Liver (tissue), 9 donors: Measurements from ENCODE around the gene HSPE1. TPM values are rescaled to one million over a fixed set of nuclear protein-coding genes. Genes with fewer than 3 reads are reported as not detected.
"Not testable (repeated sequence)": the region's sequence is repeated elsewhere in the genome, so short reads cannot be mapped to it uniquely, and the experiment has no call there.

Experiments
- DNase-seq: peaks from one replicate; pipeline ENCODE4 v3.0.0-alpha.2; 2017; ENCODE audit warnings: low spot score
- H3K27ac ChIP-seq, 2 donors: one replicate each; pipeline ENCODE4 v1.7.0; 2013; ENCODE audit warnings: inconsistent platforms in 2 of 2, low read length in 2 of 2, control low read depth in 1 of 2, low read depth in 1 of 2, mild to moderate bottlenecking in 1 of 2
- H3K27me3 ChIP-seq, 4 donors: one replicate each; pipeline versions ENCODE4 v1.6.1 to v1.7.0; 2013; ENCODE audit warnings: low read length in 3 of 4, inconsistent platforms in 1 of 4, mild to moderate bottlenecking in 1 of 4, moderate library complexity in 1 of 4; ENCODE audit not compliant: control insufficient read depth in 4 of 4, insufficient read depth in 4 of 4
- H3K36me3 ChIP-seq, 4 donors: one replicate each; pipeline versions ENCODE4 v1.6.1 to v1.7.0; 2013; ENCODE audit warnings: low read length in 3 of 4, mild to moderate bottlenecking in 3 of 4, low read depth in 1 of 4, moderate library complexity in 1 of 4; ENCODE audit not compliant: control insufficient read depth in 4 of 4, insufficient read depth in 3 of 4
- H3K4me1 ChIP-seq, 4 donors: one replicate each; pipeline versions ENCODE4 v1.6.1 to v1.7.0; 2013; ENCODE audit warnings: low read length in 3 of 4, mild to moderate bottlenecking in 3 of 4, moderate library complexity in 1 of 4; ENCODE audit not compliant: control insufficient read depth in 4 of 4, insufficient read depth in 4 of 4
- H3K4me3 ChIP-seq, 3 donors: one replicate each; pipeline versions ENCODE4 v1.6.1 to v1.7.0; 2013; ENCODE audit warnings: low read length in 3 of 3, control low read depth in 1 of 3, low read depth in 1 of 3, mild to moderate bottlenecking in 1 of 3
- H3K9ac ChIP-seq, 2 donors: one replicate each; pipeline ENCODE4 v1.7.0; 2013; ENCODE audit warnings: low read length in 2 of 2, mild to moderate bottlenecking in 2 of 2, moderate library complexity in 2 of 2, control low read depth in 1 of 2, low read depth in 1 of 2
- H3K9me3 ChIP-seq, 4 donors: one replicate each; pipeline versions ENCODE4 v1.6.1 to v1.7.0; 2013; ENCODE audit warnings: low read length in 3 of 4; ENCODE audit not compliant: control insufficient read depth in 4 of 4
- ATF3 ChIP-seq: IDR thresholded peaks from 2 replicates; pipeline ENCODE4 v1.6.1; 2016; ENCODE audit warnings: antibody characterized with exemption
- CTCF ChIP-seq: fragments of 150-350 bp; IDR thresholded peaks from 2 replicates; pipeline ENCODE4 v1.5.1; 2017; ENCODE audit warnings: improper control_type of control experiment, low read depth, low read length; ENCODE audit not compliant: missing input control
- EGR1 ChIP-seq, 2 donors: IDR thresholded peaks; 2 replicates each; pipeline ENCODE4 v1.6.1; 2016 to 2018; ENCODE audit warnings: antibody characterized with exemption in 2 of 2, low read depth in 2 of 2
- FOXA1 ChIP-seq: IDR thresholded peaks from 2 replicates; pipeline ENCODE4 v1.6.1; 2016; ENCODE audit warnings: antibody characterized with exemption
- FOXA2 ChIP-seq: IDR thresholded peaks from 2 replicates; pipeline ENCODE4 v1.6.1; 2016; ENCODE audit warnings: antibody characterized with exemption
- GABPA ChIP-seq, 2 donors: IDR thresholded peaks in 1 of 2; conservative IDR thresholded peaks in 1 of 2; 2 replicates each; pipeline ENCODE4 v1.6.1; 2016; ENCODE audit warnings: antibody characterized with exemption in 2 of 2, mild to moderate bottlenecking in 1 of 2, moderate library complexity in 1 of 2
- HNF4G ChIP-seq: IDR thresholded peaks from 2 replicates; pipeline ENCODE4 v1.6.1; 2016; ENCODE audit warnings: antibody characterized with exemption
- JUND ChIP-seq, 2 donors: IDR thresholded peaks; 2 replicates each; pipeline ENCODE4 v1.6.1; 2016; ENCODE audit warnings: antibody characterized with exemption in 2 of 2
- MAX ChIP-seq: IDR thresholded peaks from 2 replicates; pipeline ENCODE4 v1.6.1; 2016; ENCODE audit warnings: antibody characterized with exemption
- NR2F2 ChIP-seq: IDR thresholded peaks from 2 replicates; pipeline ENCODE4 v1.6.1; 2016; ENCODE audit warnings: antibody characterized with exemption
- RAD21 ChIP-seq, 2 donors: IDR thresholded peaks; 2 replicates each; pipeline ENCODE4 v1.6.1; 2016; ENCODE audit warnings: antibody characterized with exemption in 2 of 2, mild to moderate bottlenecking in 2 of 2
- REST ChIP-seq: IDR thresholded peaks from 2 replicates; pipeline ENCODE4 v1.6.1; 2016; ENCODE audit warnings: antibody characterized with exemption, mild to moderate bottlenecking
- RXRA ChIP-seq, 2 donors: IDR thresholded peaks; 2 replicates each; pipeline ENCODE4 v1.6.1; 2017 to 2018; ENCODE audit warnings: antibody characterized with exemption in 2 of 2, mild to moderate bottlenecking in 1 of 2
- TAF1 ChIP-seq: conservative IDR thresholded peaks from 2 replicates; pipeline ENCODE4 v1.6.1; 2016; ENCODE audit warnings: antibody characterized with exemption, mild to moderate bottlenecking
- YY1 ChIP-seq: IDR thresholded peaks from 2 replicates; pipeline ENCODE4 v1.6.1; 2016; ENCODE audit warnings: antibody characterized with exemption, mild to moderate bottlenecking
- WGBS: extraction: QIAGEN DNeasy Blood & Tissue Kit; methylation state at CpG from one replicate; pipeline ENCODE4 v1.1.7; 2013; 5-methylcytosine and 5-hydroxymethylcytosine counted together
- polyA plus RNA-seq, 2 donors: library from polyadenylated mRNA; stranded (reverse) in 1 of 2; unstranded in 1 of 2; fragments of 200-250 nt in 1 of 2; fragments of >200 nt in 1 of 2; fragmentation: Nextera tagmentation in 1 of 2; extraction: Ambion mirVana in 1 of 2; gene quantifications; one replicate each; pipeline versions ENCODE4 v1.2.1 to v1.2.3, GENCODE V29; 2013 to 2015
- total RNA-seq, 2 donors: library from RNA; depleted of rRNA; stranded (reverse); fragments of >200 nt; gene quantifications; one replicate each; pipeline ENCODE4 v1.2.3, GENCODE V29; 2014
- donor health status: healthy.
- donor health status: healthy.
- donor health status: healthy.
- donor health status: healthy.
- donor health status: healthy.

HSPE1 gene
- total and polyA plus RNA-seq, 4 donors, result 88.2 to 347 (median 190) TPM

GRCh38 chr2:197480165-197481036, 19.8 kb upstream of the HSPE1 start:
- Histone ChIP-seq H3K4me1 (peaks cover 0 to 2% (median 0%) of the 10 kb centered on the region in 4 donors), H3K9me3 (peaks cover 0 to 3% (median 2%) of the 10 kb centered on the region in 4 donors), H3K9ac (no peak overlapping the region), H3K4me3 (no peak overlapping the region), H3K36me3 (peaks cover 0 to 27% (median 23%) of the 10 kb centered on the region in 4 donors), H3K27ac (no peak overlapping the region), H3K27me3 (no peaks in the 10 kb centered on the region)
- TF ChIP-seq EGR1 (IDR thresholded peaks at IDR 0.05; ENCODE audit: low read depth in 2 of 2) (no peak), ATF3 (no peak), YY1 (no peak), TAF1 (no peak), RAD21 (IDR thresholded peaks at IDR 0.05) (no peak), RXRA (IDR thresholded peaks at IDR 0.05) (no peak), REST (no peak), NR2F2 (no peak), FOXA2 (no peak), FOXA1 (no peak), MAX (no peak), CTCF (no peak), JUND (IDR thresholded peaks at IDR 0.05) (no peak), GABPA (IDR thresholded peaks at IDR 0.05 in 1 of 2, conservative IDR thresholded peaks at IDR 0.05 in 1 of 2) (no peak), HNF4G (no peak)
- DNase-seq, result no peak
- 96% methylated on average over 9 of the region's 9 CpGs for WGBS

- H3K27ac ChIP-seq, H3K27me3 ChIP-seq, H3K4me3 ChIP-seq, DNase-seq, H3K9me3 ChIP-seq, H3K9ac ChIP-seq, H3K4me1 ChIP-seq: not testable (repeated sequence)
- H3K36me3 ChIP-seq, result peaks cover under 1 to 37% (median 34%) of the 10 kb centered on the region in 4 donors
- 96% methylated on average over 3 of the region's 3 CpGs for WGBS
Measured at GRCh38 chr2:197484248-197484647, 15.9 kb upstream of the HSPE1 start.
